ENCODE results near the gene KCNE1.
"Not testable (repeated sequence)": the region's sequence is repeated elsewhere in the genome, so short reads cannot be mapped to it uniquely, and the experiment has no call there.

Gene KCNE1

DNA sequence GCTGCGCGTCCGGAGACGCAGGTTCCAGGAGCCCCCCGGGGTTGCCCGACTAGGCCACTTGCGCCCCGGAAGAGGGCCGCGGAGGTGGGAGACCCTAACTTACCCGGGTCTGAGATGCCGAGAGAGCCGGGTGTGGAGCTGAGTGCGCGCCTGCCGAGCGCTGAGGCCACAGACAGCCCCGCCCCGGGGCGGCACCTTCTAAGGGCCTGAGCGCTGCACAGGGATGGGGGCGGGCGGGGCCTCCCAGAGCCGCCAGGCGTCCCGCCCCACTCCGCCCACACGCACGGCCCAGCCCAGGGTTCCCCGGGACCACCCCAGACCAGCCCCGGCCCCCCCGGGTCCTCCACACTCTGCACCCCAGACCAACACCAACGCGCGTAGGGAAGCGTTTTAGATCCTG is 52.6 kb downstream of the KCNE1 start:
- H3K36me3 ChIP-seq (ENCODE audit: control insufficient read depth, insufficient read depth, low read length, severe bottlenecking); H3K4me1 ChIP-seq (ENCODE audit: control insufficient read depth, insufficient read depth, low read length); H3K4me3 ChIP-seq (ENCODE audit: low read length); H3K9me3 ChIP-seq (ENCODE audit: control insufficient read depth, low read length); DNase-seq (ENCODE audit: low read depth); H3K9ac ChIP-seq (ENCODE audit: low read length); H3K27me3 ChIP-seq (replicated peaks; ENCODE audit: control insufficient read depth, insufficient read depth, low read length): not testable (repeated sequence)

GRCh38 chr21:34458266-34458665 is 53.7 kb downstream of the KCNE1 start:
- not testable (repeated sequence) for H3K9me3 ChIP-seq (ENCODE audit: control insufficient read depth, low read length); H3K36me3 ChIP-seq (ENCODE audit: control insufficient read depth, insufficient read depth, low read length, severe bottlenecking); H3K4me1 ChIP-seq (ENCODE audit: control insufficient read depth, insufficient read depth, low read length); DNase-seq (ENCODE audit: low read depth); H3K27me3 ChIP-seq (replicated peaks; ENCODE audit: control insufficient read depth, insufficient read depth, low read length); H3K9ac ChIP-seq (ENCODE audit: low read length); H3K4me3 ChIP-seq (ENCODE audit: low read length)

- H3K27me3 ChIP-seq (replicated peaks; ENCODE audit: control insufficient read depth, insufficient read depth, low read length): not testable (repeated sequence)
These were observed 55.8 kb downstream of the KCNE1 start for GRCh38 chr21:34456180-34456579.

DNA sequence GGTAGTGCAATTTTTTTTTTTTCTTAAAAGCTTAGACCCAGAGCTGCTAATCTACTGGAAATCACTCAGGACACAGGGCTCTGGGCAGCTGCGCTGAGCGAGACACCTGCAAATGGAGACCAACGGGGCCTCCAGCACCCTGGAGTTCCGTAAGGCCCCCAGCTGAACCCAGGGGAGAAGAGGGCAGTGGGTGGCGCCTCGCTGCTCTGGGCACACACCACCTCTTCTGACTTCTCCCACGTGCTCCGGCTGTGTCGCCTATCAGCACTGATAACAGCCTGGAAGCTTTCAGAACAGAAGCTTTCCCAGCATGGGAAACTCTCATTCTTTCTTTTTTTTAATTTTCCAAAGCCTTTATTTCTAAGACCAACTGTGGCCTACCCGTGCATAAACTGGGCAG is 56.4 kb downstream of the KCNE1 start:
- not testable (repeated sequence) for H3K27me3 ChIP-seq (replicated peaks; ENCODE audit: control insufficient read depth, insufficient read depth, low read length); H3K4me3 ChIP-seq (ENCODE audit: low read length); H3K36me3 ChIP-seq (ENCODE audit: control insufficient read depth, insufficient read depth, low read length, severe bottlenecking); H3K9ac ChIP-seq (ENCODE audit: low read length); H3K4me1 ChIP-seq (ENCODE audit: control insufficient read depth, insufficient read depth, low read length); H3K9me3 ChIP-seq (ENCODE audit: control insufficient read depth, low read length); DNase-seq (ENCODE audit: low read depth)

More at GRCh38 chr21:34456180-34456579, 55.8 kb downstream of the KCNE1 start:
- H3K9ac ChIP-seq (ENCODE audit: low read length); H3K36me3 ChIP-seq (ENCODE audit: control insufficient read depth, insufficient read depth, low read length, severe bottlenecking); DNase-seq (ENCODE audit: low read depth); H3K4me3 ChIP-seq (ENCODE audit: low read length); H3K9me3 ChIP-seq (ENCODE audit: control insufficient read depth, low read length); H3K4me1 ChIP-seq (ENCODE audit: control insufficient read depth, insufficient read depth, low read length): not testable (repeated sequence)

- not testable (repeated sequence) for H3K36me3 ChIP-seq (ENCODE audit: control insufficient read depth, insufficient read depth, low read length, severe bottlenecking); DNase-seq (ENCODE audit: low read depth)
These were observed 65.0 kb downstream of the KCNE1 start for GRCh38 chr21:34447018-34447417.

GRCh38 chr21:34443486-34443885 is 68.5 kb downstream of the KCNE1 start:
- DNase-seq (ENCODE audit: low read depth); H3K36me3 ChIP-seq (ENCODE audit: control insufficient read depth, insufficient read depth, low read length, severe bottlenecking); H3K4me1 ChIP-seq (ENCODE audit: control insufficient read depth, insufficient read depth, low read length); H3K4me3 ChIP-seq (ENCODE audit: low read length); H3K9me3 ChIP-seq (ENCODE audit: control insufficient read depth, low read length); H3K27me3 ChIP-seq (replicated peaks; ENCODE audit: control insufficient read depth, insufficient read depth, low read length); H3K9ac ChIP-seq (ENCODE audit: low read length): not testable (repeated sequence)

More at GRCh38 chr21:34447018-34447417, 65.0 kb downstream of the KCNE1 start:
- not testable (repeated sequence) for H3K4me1 ChIP-seq (ENCODE audit: control insufficient read depth, insufficient read depth, low read length); H3K4me3 ChIP-seq (ENCODE audit: low read length); H3K9ac ChIP-seq (ENCODE audit: low read length); H3K27me3 ChIP-seq (replicated peaks; ENCODE audit: control insufficient read depth, insufficient read depth, low read length); H3K9me3 ChIP-seq (ENCODE audit: control insufficient read depth, low read length)

DNA sequence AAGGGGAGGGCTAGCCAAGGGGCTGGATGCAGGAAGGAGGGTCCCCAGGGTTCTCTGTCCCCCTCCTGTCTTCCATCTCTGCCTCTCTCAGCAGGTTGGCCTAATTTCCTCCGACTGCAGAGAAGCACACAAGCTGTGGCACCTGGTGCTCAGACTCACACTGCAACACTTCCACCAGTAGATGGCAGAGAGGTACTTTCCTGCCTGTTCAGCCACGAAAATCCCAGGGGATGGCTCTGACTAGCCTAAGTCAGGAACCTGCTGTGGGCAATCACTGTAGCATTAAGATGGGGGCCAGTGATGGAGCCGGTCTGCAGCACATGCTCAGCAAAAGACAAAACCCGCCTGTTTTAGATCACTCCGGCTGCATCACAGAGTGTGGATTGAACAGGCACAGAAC is 82.3 kb downstream of the KCNE1 start:
- H3K27me3 ChIP-seq (replicated peaks; ENCODE audit: control insufficient read depth, insufficient read depth, low read length); H3K36me3 ChIP-seq (ENCODE audit: control insufficient read depth, insufficient read depth, low read length, severe bottlenecking); DNase-seq (ENCODE audit: low read depth); H3K9ac ChIP-seq (ENCODE audit: low read length); H3K9me3 ChIP-seq (ENCODE audit: control insufficient read depth, low read length); H3K4me3 ChIP-seq (ENCODE audit: low read length); H3K4me1 ChIP-seq (ENCODE audit: control insufficient read depth, insufficient read depth, low read length): not testable (repeated sequence)

DNA sequence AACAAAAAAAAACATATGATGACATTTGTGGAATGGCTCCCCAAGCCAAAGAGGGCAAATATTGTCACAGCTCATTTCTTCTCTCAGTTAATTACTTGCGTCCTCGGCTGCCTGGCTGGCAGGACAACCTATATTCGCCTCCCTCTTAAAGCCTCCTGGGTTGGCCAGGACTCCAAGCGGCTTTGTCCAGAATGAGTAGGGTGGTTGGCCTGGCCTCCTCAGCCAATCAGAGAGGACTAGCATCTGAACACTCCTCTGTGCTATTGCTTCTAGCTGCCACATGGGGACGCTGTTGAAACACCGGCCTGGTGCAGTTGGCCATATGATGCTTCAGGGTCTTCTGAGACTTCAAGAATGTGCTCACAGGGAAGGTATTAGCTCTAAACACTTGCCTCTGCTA is 83.6 kb downstream of the KCNE1 start:
- H3K9me3 ChIP-seq (ENCODE audit: control insufficient read depth, low read length); H3K36me3 ChIP-seq (ENCODE audit: control insufficient read depth, insufficient read depth, low read length, severe bottlenecking); DNase-seq (ENCODE audit: low read depth); H3K4me3 ChIP-seq (ENCODE audit: low read length); H3K27me3 ChIP-seq (replicated peaks; ENCODE audit: control insufficient read depth, insufficient read depth, low read length); H3K9ac ChIP-seq (ENCODE audit: low read length); H3K4me1 ChIP-seq (ENCODE audit: control insufficient read depth, insufficient read depth, low read length): not testable (repeated sequence)

- DNase-seq (ENCODE audit: low read depth); H3K36me3 ChIP-seq (ENCODE audit: control insufficient read depth, insufficient read depth, low read length, severe bottlenecking): not testable (repeated sequence)
These were observed 84.7 kb downstream of the KCNE1 start for GRCh38 chr21:34427339-34427738.

DNA sequence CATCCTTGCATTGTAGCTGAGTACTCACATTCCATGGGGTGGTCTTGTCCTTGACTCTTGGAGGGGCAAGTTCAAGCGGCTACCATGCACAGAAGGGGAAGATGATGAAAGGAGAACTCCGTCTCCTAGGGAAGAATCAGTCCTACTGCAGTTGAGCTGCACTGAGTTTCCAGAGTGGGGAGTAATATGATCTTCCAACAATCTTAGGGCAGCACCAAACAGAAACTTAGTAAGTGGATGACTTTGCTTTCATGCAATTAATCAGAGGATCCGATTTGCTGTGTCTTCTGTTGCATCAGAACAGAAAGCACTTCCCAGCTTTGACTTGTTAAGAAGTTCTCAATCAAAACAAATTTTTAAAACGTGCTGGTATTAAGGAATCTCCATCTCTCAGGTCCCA is 88.2 kb downstream of the KCNE1 start, which contains the start of gene SMIM34:
Gene SMIM34, minus strand, starts transcription at position 147 of the 400 bp plus-strand sequence. Its CDS starts 112 bp downstream, at position 35.
- H3K9ac ChIP-seq (ENCODE audit: low read length); H3K9me3 ChIP-seq (ENCODE audit: control insufficient read depth, low read length); H3K4me3 ChIP-seq (ENCODE audit: low read length); H3K36me3 ChIP-seq (ENCODE audit: control insufficient read depth, insufficient read depth, low read length, severe bottlenecking); DNase-seq (ENCODE audit: low read depth); H3K27me3 ChIP-seq (replicated peaks; ENCODE audit: control insufficient read depth, insufficient read depth, low read length); H3K4me1 ChIP-seq (ENCODE audit: control insufficient read depth, insufficient read depth, low read length): not testable (repeated sequence)

More at GRCh38 chr21:34427339-34427738, 84.7 kb downstream of the KCNE1 start:
- H3K4me1 ChIP-seq (ENCODE audit: control insufficient read depth, insufficient read depth, low read length); H3K9ac ChIP-seq (ENCODE audit: low read length); H3K9me3 ChIP-seq (ENCODE audit: control insufficient read depth, low read length); H3K4me3 ChIP-seq (ENCODE audit: low read length); H3K27me3 ChIP-seq (replicated peaks; ENCODE audit: control insufficient read depth, insufficient read depth, low read length): not testable (repeated sequence)

GRCh38 chr21:34417448-34418077 is 94.4 kb downstream of the KCNE1 start:
- H3K9ac ChIP-seq (ENCODE audit: low read length); H3K4me1 ChIP-seq (ENCODE audit: control insufficient read depth, insufficient read depth, low read length); H3K9me3 ChIP-seq (ENCODE audit: control insufficient read depth, low read length); H3K36me3 ChIP-seq (ENCODE audit: control insufficient read depth, insufficient read depth, low read length, severe bottlenecking); H3K4me3 ChIP-seq (ENCODE audit: low read length); DNase-seq (ENCODE audit: low read depth); H3K27me3 ChIP-seq (replicated peaks; ENCODE audit: control insufficient read depth, insufficient read depth, low read length): not testable (repeated sequence)

GRCh38 chr21:34407294-34407693 is 104.7 kb downstream of the KCNE1 start:
- not testable (repeated sequence) for DNase-seq (ENCODE audit: low read depth); H3K4me1 ChIP-seq (ENCODE audit: control insufficient read depth, insufficient read depth, low read length); H3K9ac ChIP-seq (ENCODE audit: low read length); H3K9me3 ChIP-seq (ENCODE audit: control insufficient read depth, low read length); H3K27me3 ChIP-seq (replicated peaks; ENCODE audit: control insufficient read depth, insufficient read depth, low read length); H3K36me3 ChIP-seq (ENCODE audit: control insufficient read depth, insufficient read depth, low read length, severe bottlenecking); H3K4me3 ChIP-seq (ENCODE audit: low read length)
